ENCODE measurements around the gene DGKD.

DGKD gene

GRCh38 chr2:233468047-233468740 lies 113.9 kb downstream of the DGKD start:
- TF ChIP-seq ZNF274 (IDR thresholded peaks at IDR 0.05; ENCODE audit: low read depth, low read length): no peak
- no peak overlapping the region for H3K4me3 ChIP-seq (ENCODE audit: low read length)

- no peak for TF ChIP-seq ZNF274 (IDR thresholded peaks at IDR 0.05; ENCODE audit: low read depth, low read length)
- H3K4me3 ChIP-seq (ENCODE audit: low read length): no peak overlapping the region
Observed at GRCh38 chr2:233468741-233469110, 114.4 kb downstream of the DGKD start.

GRCh38 chr2:233469261-233470010 lies 115.1 kb downstream of the DGKD start:
- no peak for TF ChIP-seq ZNF274 (IDR thresholded peaks at IDR 0.05; ENCODE audit: low read depth, low read length)
- H3K4me3 ChIP-seq (ENCODE audit: low read length): no peak overlapping the region

- TF ChIP-seq ZNF274 (IDR thresholded peaks at IDR 0.05; ENCODE audit: low read depth, low read length): no peak
- no peak overlapping the region for H3K4me3 ChIP-seq (ENCODE audit: low read length)
Observed at GRCh38 chr2:233470011-233470687, 115.9 kb downstream of the DGKD start.

GRCh38 chr2:233470839-233471238 lies 116.5 kb downstream of the DGKD start:
- H3K4me3 ChIP-seq (ENCODE audit: low read length): no peak overlapping the region
- TF ChIP-seq ZNF274 (IDR thresholded peaks at IDR 0.05; ENCODE audit: low read depth, low read length): no peak

- TF ChIP-seq ZNF274 (IDR thresholded peaks at IDR 0.05; ENCODE audit: low read depth, low read length): no peak
- H3K4me3 ChIP-seq (ENCODE audit: low read length): no peak overlapping the region
Observed at GRCh38 chr2:233471291-233472035, 117.2 kb downstream of the DGKD start.

- no peak overlapping the region for H3K4me3 ChIP-seq (ENCODE audit: low read length)
- no peak for TF ChIP-seq ZNF274 (IDR thresholded peaks at IDR 0.05; ENCODE audit: low read depth, low read length)
Observed at GRCh38 chr2:233473386-233473791, 119.1 kb downstream of the DGKD start.

GRCh38 chr2:233473878-233474277 lies 119.6 kb downstream of the DGKD start:
- no peak for TF ChIP-seq ZNF274 (IDR thresholded peaks at IDR 0.05; ENCODE audit: low read depth, low read length)
- no peak overlapping the region for H3K4me3 ChIP-seq (ENCODE audit: low read length)

- no peak overlapping the region for H3K4me3 ChIP-seq (ENCODE audit: low read length)
- no peak for TF ChIP-seq ZNF274 (IDR thresholded peaks at IDR 0.05; ENCODE audit: low read depth, low read length)
Observed at GRCh38 chr2:233474308-233475160, 120.2 kb downstream of the DGKD start.

GRCh38 chr2:233476063-233476410 lies 121.7 kb downstream of the DGKD start:
- H3K4me3 ChIP-seq (ENCODE audit: low read length): no peak overlapping the region
- TF ChIP-seq ZNF274 (IDR thresholded peaks at IDR 0.05; ENCODE audit: low read depth, low read length): no peak

GRCh38 chr2:233476651-233477547 lies 122.6 kb downstream of the DGKD start:
- H3K4me3 ChIP-seq (ENCODE audit: low read length): no peak overlapping the region
- no peak for TF ChIP-seq ZNF274 (IDR thresholded peaks at IDR 0.05; ENCODE audit: low read depth, low read length)

- H3K4me3 ChIP-seq (ENCODE audit: low read length): no peak overlapping the region
- TF ChIP-seq ZNF274 (IDR thresholded peaks at IDR 0.05; ENCODE audit: low read depth, low read length): no peak
Observed at GRCh38 chr2:233477548-233478433, 123.5 kb downstream of the DGKD start.

All from GM08714 (cell line).